Fibroblast of lung (primary cell): ENCODE data around the gene IGHMBP2.

Experiments
- EZH2 ChIP-seq: IDR thresholded peaks from 2 replicates; pipeline ENCODE4 v1.5.1; 2012; ENCODE audit warnings: low read length, control low read depth, mild to moderate bottlenecking; ENCODE audit errors: missing control alignments
- TF ChIP-seq, protein P1 (sequence below), 2 donors: IDR thresholded peaks in 1 of 2; conservative IDR thresholded peaks in 1 of 2; 1 replicate in 1 of 2; 2 replicates in 1 of 2; pipeline ENCODE4 v1.5.1; 2011 to 2012; ENCODE audit warnings: low read length in 2 of 2, control low read depth in 1 of 2, inconsistent platforms in 1 of 2, low read depth in 1 of 2, mild to moderate bottlenecking in 1 of 2

DNA sequence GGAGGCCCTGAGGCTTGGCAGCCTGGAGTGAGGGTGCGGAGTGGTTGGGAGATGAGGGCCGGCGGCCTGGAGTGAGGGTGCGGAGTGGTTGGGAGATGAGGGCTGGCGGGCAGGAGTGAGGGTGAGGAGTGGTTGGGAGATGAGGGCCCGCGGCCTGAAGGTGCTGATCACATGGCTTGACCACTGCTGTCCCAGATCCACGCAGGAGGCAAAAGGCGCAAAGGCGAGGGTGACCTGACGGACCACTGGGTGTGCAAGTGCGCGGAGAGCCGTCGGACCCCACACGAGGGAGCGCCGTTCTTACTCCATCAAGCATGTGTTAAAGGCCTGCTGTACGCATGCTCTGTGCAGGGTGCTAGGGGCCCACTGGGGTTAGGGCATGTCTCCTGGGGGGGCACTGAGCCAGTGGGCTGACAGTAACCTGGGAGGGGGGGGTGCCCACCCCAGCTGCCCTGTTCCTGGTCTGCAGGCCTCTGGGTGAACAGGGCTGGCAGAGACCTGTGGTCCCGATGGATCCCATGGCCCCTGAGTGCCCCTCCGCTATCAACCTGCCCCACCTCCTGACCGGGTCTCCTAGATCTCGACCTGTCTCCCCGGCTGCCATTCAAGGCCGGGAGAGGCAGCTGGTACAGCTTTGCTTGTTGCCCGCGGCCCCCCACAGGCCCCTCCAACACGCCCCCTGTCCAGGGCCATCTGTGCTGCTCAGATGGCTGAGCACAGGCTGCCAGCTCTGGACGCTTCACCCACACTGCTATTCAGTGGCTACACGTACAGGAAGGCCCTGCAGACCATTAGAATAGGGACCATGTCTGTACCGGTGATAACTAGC is 56.0 kb downstream of the IGHMBP2 start:
- TF ChIP-seq, protein P1, sequence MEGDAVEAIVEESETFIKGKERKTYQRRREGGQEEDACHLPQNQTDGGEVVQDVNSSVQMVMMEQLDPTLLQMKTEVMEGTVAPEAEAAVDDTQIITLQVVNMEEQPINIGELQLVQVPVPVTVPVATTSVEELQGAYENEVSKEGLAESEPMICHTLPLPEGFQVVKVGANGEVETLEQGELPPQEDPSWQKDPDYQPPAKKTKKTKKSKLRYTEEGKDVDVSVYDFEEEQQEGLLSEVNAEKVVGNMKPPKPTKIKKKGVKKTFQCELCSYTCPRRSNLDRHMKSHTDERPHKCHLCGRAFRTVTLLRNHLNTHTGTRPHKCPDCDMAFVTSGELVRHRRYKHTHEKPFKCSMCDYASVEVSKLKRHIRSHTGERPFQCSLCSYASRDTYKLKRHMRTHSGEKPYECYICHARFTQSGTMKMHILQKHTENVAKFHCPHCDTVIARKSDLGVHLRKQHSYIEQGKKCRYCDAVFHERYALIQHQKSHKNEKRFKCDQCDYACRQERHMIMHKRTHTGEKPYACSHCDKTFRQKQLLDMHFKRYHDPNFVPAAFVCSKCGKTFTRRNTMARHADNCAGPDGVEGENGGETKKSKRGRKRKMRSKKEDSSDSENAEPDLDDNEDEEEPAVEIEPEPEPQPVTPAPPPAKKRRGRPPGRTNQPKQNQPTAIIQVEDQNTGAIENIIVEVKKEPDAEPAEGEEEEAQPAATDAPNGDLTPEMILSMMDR (conservative IDR thresholded peaks at IDR 0.05 in 1 of 2, IDR thresholded peaks at IDR 0.05 in 1 of 2; ENCODE audit: low read depth in 1 of 2, low read length in 2 of 2) = no peak
- no peak for TF ChIP-seq EZH2
